HG03064 (cell line): ENCODE measurements around the gene MALAT1.
"Not testable (repeated sequence)": the region's sequence is repeated elsewhere in the genome, so short reads cannot be mapped to it uniquely, and the experiment has no call there.

Experiments
- ATAC-seq: cut with Tn5 transposase; IDR thresholded peaks from one replicate; pipeline ENCODE4 v1.9.1; 2021; ENCODE audit warnings: low read depth; ENCODE audit not compliant: unreplicated experiment

The MALAT1 gene

GRCh38 chr11:65516135-65516968 is 17.5 kb downstream of the MALAT1 start:
- no peak for ATAC-seq

- not testable (repeated sequence) for ATAC-seq
Observed at GRCh38 chr11:65518941-65519549, 20.2 kb downstream of the MALAT1 start.

DNA sequence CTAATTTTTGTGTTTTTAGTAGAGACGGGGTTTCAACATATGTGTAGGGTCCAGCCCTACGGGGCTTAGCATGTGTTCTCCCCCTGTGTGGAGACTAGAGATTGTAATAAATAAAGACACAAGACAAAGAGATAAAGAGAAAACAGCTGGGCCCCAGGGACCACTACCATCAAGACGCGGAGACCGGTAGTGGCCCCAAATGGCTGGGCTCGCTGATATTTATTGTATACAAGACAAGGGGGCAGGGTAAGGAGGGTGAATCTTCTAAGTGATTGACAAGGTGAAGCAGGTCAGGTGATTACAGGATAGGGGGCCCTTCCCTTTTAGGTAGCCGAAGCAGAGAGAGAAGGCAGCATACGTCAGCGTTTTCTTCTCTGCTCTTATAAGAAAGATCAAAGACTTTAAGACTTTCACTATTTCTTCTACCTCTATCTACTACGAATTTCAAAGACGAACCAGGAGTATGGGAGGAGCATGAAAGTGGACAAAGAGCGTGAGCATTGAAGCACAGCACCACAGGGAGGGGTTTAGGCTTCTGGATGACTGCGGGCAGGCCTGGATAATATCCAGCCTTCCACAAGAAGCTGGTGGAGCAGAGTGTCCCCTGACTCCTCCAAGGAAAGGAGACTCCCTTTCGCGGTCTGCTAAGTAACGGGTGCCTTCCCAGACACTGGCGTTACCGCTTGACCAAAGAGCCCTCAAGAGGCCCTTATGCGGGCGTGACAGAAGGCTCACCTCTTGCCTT is 23.1 kb downstream of the MALAT1 start:
- not testable (repeated sequence) for ATAC-seq

GRCh38 chr11:65522718-65523630 is 24.1 kb downstream of the MALAT1 start:
- not testable (repeated sequence) for ATAC-seq

GRCh38 chr11:65523631-65523968 is 24.8 kb downstream of the MALAT1 start:
- not testable (repeated sequence) for ATAC-seq

DNA sequence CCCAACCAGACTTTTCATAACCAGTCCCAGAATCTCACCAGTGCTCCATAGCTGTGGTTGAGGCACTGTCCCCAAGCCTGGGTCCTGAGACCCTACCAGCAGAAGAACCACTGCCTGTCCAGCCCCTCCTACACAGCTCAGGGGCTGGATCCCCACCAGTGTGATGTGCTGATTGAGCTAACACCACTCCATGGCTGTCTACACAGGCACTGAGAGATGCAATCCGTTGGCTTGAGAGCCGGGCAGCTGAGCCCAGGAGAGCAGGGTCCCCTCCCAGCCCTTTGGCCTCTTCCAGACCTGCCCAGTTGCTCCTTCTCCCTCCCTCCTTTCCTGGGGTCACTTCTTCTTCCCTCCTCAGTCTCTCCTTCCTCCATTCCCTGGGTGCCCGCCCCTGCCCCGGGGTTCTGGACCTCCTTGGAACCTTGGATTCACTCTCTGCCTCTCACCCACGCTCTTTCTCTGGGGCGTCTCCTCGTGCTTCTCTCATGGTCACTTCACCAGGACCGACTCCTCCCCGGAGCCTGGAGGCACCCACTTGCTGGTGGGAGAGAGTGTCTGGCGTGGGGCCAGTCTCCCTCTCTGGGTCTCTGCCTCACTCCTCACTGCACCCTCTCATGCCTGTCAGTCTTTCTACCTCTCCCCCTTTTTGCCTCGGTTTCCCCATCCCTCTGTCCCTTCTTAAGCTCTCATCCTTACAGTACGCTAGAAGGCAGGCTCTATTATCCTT is 25.3 kb downstream of the MALAT1 start:
- no peak for ATAC-seq

- no peak for ATAC-seq
Observed at GRCh38 chr11:65524741-65525545, 26.1 kb downstream of the MALAT1 start, which contains the start of gene SCYL1. Gene SCYL1 (plus strand): TSS chr11:65525083. CDS start chr11:65525154, 71 bp downstream.

DNA sequence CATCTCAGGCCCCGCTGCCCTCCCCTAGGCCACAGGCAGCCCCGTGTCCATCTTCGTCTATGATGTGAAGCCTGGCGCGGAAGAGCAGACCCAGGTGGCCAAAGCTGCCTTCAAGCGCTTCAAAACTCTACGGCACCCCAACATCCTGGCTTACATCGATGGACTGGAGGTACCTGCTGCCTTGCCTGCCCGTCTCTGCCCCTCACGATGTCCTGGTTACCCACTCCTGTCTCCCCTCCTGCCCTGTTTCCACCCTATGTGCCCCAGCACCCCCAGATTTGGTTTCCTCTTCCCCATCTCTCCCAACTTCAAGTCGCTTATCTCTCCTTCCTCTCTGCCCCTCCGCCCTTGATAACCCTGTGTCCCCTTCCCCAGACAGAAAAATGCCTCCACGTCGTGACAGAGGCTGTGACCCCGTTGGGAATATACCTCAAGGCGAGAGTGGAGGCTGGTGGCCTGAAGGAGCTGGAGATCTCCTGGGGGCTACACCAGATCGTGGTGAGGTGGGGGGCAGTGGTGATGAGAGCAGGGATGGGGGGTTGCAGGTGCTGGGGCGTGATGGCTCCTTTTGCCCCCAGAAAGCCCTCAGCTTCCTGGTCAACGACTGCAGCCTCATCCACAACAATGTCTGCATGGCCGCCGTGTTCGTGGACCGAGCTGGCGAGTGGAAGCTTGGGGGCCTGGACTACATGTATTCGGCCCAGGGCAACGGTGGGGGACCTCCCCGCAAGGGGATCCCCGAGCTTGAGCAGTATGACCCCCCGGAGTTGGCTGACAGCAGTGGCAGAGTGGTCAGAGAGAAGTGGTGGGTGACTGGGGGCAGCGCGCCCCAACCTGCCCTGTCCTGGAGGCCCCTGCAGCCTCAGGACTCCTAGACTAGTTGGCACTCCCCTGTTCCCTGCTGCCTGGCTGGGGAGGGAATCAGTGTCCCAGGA is 27.0 kb downstream of the MALAT1 start:
- ATAC-seq, result no peak

- no peak for ATAC-seq
Observed at GRCh38 chr11:65526744-65527143, 27.9 kb downstream of the MALAT1 start.

- no peak for ATAC-seq
Observed at GRCh38 chr11:65528819-65529350, 30.0 kb downstream of the MALAT1 start.

GRCh38 chr11:65529475-65530156 is 30.8 kb downstream of the MALAT1 start:
- ATAC-seq, result no peak

GRCh38 chr11:65530157-65530496 is 31.3 kb downstream of the MALAT1 start:
- ATAC-seq, result no peak

- ATAC-seq, result no peak
Observed at GRCh38 chr11:65532388-65533064, 33.7 kb downstream of the MALAT1 start.

- no peak for ATAC-seq
Observed at GRCh38 chr11:65535102-65535501, 36.3 kb downstream of the MALAT1 start.

GRCh38 chr11:65536412-65537295 is 37.8 kb downstream of the MALAT1 start:
- no peak for ATAC-seq

DNA sequence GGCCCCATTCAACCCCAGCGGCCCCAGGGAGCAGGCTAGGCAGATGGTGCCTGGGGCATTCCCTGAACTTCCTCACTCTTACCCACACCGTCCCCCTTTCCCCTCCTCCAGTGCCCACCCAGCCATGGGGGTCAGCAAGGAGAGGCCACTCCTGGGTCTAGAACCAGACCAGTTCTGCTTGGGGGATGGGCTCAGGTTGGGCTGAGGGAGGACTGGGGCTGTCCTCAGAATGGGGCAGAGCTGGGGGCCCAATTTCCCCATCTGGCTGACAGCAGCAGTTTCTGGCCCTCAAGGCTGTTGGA is 38.4 kb downstream of the MALAT1 start:
- ATAC-seq, result no peak
